ENCODE measurements around the gene CAMKMT.

The CAMKMT gene

GRCh38 chr2:44676379-44676778 is 314.6 kb downstream of the CAMKMT start:
- no peak overlapping the region for H3K9ac ChIP-seq (ENCODE audit: low read length)
- no peaks in the 10 kb centered on the region for H3K9me3 ChIP-seq (ENCODE audit: control insufficient read depth, insufficient read depth, low read depth, low read length)
- no peaks in the 10 kb centered on the region for H3K36me3 ChIP-seq (ENCODE audit: control insufficient read depth, insufficient read depth, low read length)
- H3K27ac ChIP-seq (ENCODE audit: low read depth, low read length) = no peak overlapping the region
- H3K27me3 ChIP-seq (ENCODE audit: control insufficient read depth, insufficient read depth, low read length) = peaks cover 14% of the 10 kb centered on the region; the same call in 1 of the 2 replicates
- no peak overlapping the region for H3K4me3 ChIP-seq (ENCODE audit: low read depth, low read length)
- peaks cover 58% of the 10 kb centered on the region for H3K4me1 ChIP-seq (ENCODE audit: control insufficient read depth, insufficient read depth, low read length)

- H3K9me3 ChIP-seq (ENCODE audit: control insufficient read depth, insufficient read depth, low read depth, low read length) = no peaks in the 10 kb centered on the region
- H3K36me3 ChIP-seq (ENCODE audit: control insufficient read depth, insufficient read depth, low read length) = no peaks in the 10 kb centered on the region
- H3K9ac ChIP-seq (ENCODE audit: low read length) = no peak overlapping the region
- H3K4me1 ChIP-seq (ENCODE audit: control insufficient read depth, insufficient read depth, low read length) = peaks cover 49% of the 10 kb centered on the region
- no peaks in the 10 kb centered on the region; the same call in 1 of the 2 replicates for H3K27me3 ChIP-seq (ENCODE audit: control insufficient read depth, insufficient read depth, low read length)
- H3K27ac ChIP-seq (ENCODE audit: low read depth, low read length) = no peak overlapping the region
- H3K4me3 ChIP-seq (ENCODE audit: low read depth, low read length) = no peak overlapping the region
Measured at GRCh38 chr2:44679584-44679983, 317.8 kb downstream of the CAMKMT start.

GRCh38 chr2:44679990-44680389 is 318.2 kb downstream of the CAMKMT start:
- H3K27ac ChIP-seq (ENCODE audit: low read depth, low read length) = no peak overlapping the region
- no peaks in the 10 kb centered on the region for H3K36me3 ChIP-seq (ENCODE audit: control insufficient read depth, insufficient read depth, low read length)
- no peak overlapping the region for H3K4me3 ChIP-seq (ENCODE audit: low read depth, low read length)
- H3K27me3 ChIP-seq (ENCODE audit: control insufficient read depth, insufficient read depth, low read length) = no peaks in the 10 kb centered on the region; the same call in 1 of the 2 replicates
- H3K4me1 ChIP-seq (ENCODE audit: control insufficient read depth, insufficient read depth, low read length) = peaks cover 45% of the 10 kb centered on the region
- H3K9me3 ChIP-seq (ENCODE audit: control insufficient read depth, insufficient read depth, low read depth, low read length) = no peaks in the 10 kb centered on the region
- H3K9ac ChIP-seq (ENCODE audit: low read length) = no peak overlapping the region

- H3K27me3 ChIP-seq (ENCODE audit: control insufficient read depth, insufficient read depth, low read length) = no peaks in the 10 kb centered on the region; the same call in 1 of the 2 replicates
- no peak overlapping the region for H3K27ac ChIP-seq (ENCODE audit: low read depth, low read length)
- H3K4me1 ChIP-seq (ENCODE audit: control insufficient read depth, insufficient read depth, low read length) = peaks cover 39% of the 10 kb centered on the region
- H3K9me3 ChIP-seq (ENCODE audit: control insufficient read depth, insufficient read depth, low read depth, low read length) = no peaks in the 10 kb centered on the region
- H3K9ac ChIP-seq (ENCODE audit: low read length) = no peak overlapping the region
- H3K4me3 ChIP-seq (ENCODE audit: low read depth, low read length) = peak overlapping the region; percentile 3; the same call in 1 of the 2 replicates
- no peaks in the 10 kb centered on the region for H3K36me3 ChIP-seq (ENCODE audit: control insufficient read depth, insufficient read depth, low read length)
Measured at GRCh38 chr2:44680424-44680971, 318.8 kb downstream of the CAMKMT start.

- no peaks in the 10 kb centered on the region for H3K9me3 ChIP-seq (ENCODE audit: control insufficient read depth, insufficient read depth, low read depth, low read length)
- H3K27me3 ChIP-seq (ENCODE audit: control insufficient read depth, insufficient read depth, low read length) = no peaks in the 10 kb centered on the region; the same call in 1 of the 2 replicates
- no peak overlapping the region for H3K27ac ChIP-seq (ENCODE audit: low read depth, low read length)
Measured at GRCh38 chr2:44680983-44681531, 319.3 kb downstream of the CAMKMT start.

GRCh38 chr2:44682459-44682858 is 320.7 kb downstream of the CAMKMT start:
- H3K27ac ChIP-seq (ENCODE audit: low read depth, low read length) = no peak overlapping the region

More at GRCh38 chr2:44680983-44681531, 319.3 kb downstream of the CAMKMT start:
- H3K4me3 ChIP-seq (ENCODE audit: low read depth, low read length) = peak overlapping the region; percentile 3; the same call in 1 of the 2 replicates
- no peak overlapping the region for H3K9ac ChIP-seq (ENCODE audit: low read length)
- H3K36me3 ChIP-seq (ENCODE audit: control insufficient read depth, insufficient read depth, low read length) = no peaks in the 10 kb centered on the region
- peaks cover 34% of the 10 kb centered on the region for H3K4me1 ChIP-seq (ENCODE audit: control insufficient read depth, insufficient read depth, low read length)

GRCh38 chr2:44684559-44684958 is 322.8 kb downstream of the CAMKMT start:
- Histone ChIP-seq H3K27ac (ENCODE audit: low read depth, low read length) (no peak overlapping the region), H3K9ac (ENCODE audit: low read length) (no peak overlapping the region), H3K36me3 (ENCODE audit: control insufficient read depth, insufficient read depth, low read length) (no peaks in the 10 kb centered on the region), H3K4me3 (ENCODE audit: low read depth, low read length) (no peak overlapping the region), H3K4me1 (ENCODE audit: control insufficient read depth, insufficient read depth, low read length) (peaks cover 26% of the 10 kb centered on the region), H3K27me3 (ENCODE audit: control insufficient read depth, insufficient read depth, low read length) (no peaks in the 10 kb centered on the region; the same call in 1 of the 2 replicates), H3K9me3 (ENCODE audit: control insufficient read depth, insufficient read depth, low read depth, low read length) (no peaks in the 10 kb centered on the region)

More at GRCh38 chr2:44682459-44682858, 320.7 kb downstream of the CAMKMT start:
- Histone ChIP-seq H3K4me1 (ENCODE audit: control insufficient read depth, insufficient read depth, low read length) (peaks cover 28% of the 10 kb centered on the region), H3K9ac (ENCODE audit: low read length) (no peak overlapping the region), H3K27me3 (ENCODE audit: control insufficient read depth, insufficient read depth, low read length) (no peaks in the 10 kb centered on the region; the same call in 1 of the 2 replicates), H3K4me3 (ENCODE audit: low read depth, low read length) (no peak overlapping the region), H3K36me3 (ENCODE audit: control insufficient read depth, insufficient read depth, low read length) (no peaks in the 10 kb centered on the region), H3K9me3 (ENCODE audit: control insufficient read depth, insufficient read depth, low read depth, low read length) (no peaks in the 10 kb centered on the region)

- H3K27me3 ChIP-seq (ENCODE audit: control insufficient read depth, insufficient read depth, low read length) = no peaks in the 10 kb centered on the region
- H3K9me3 ChIP-seq (ENCODE audit: control insufficient read depth, insufficient read depth, low read depth, low read length) = no peaks in the 10 kb centered on the region
- no peak overlapping the region for H3K4me3 ChIP-seq (ENCODE audit: low read depth, low read length)
- no peak overlapping the region for H3K9ac ChIP-seq (ENCODE audit: low read length)
- H3K27ac ChIP-seq (ENCODE audit: low read depth, low read length) = no peak overlapping the region
- H3K4me1 ChIP-seq (ENCODE audit: control insufficient read depth, insufficient read depth, low read length) = peaks cover 6% of the 10 kb centered on the region
- no peaks in the 10 kb centered on the region for H3K36me3 ChIP-seq (ENCODE audit: control insufficient read depth, insufficient read depth, low read length)
Measured at GRCh38 chr2:44686561-44686960, 324.8 kb downstream of the CAMKMT start.

GRCh38 chr2:44687686-44688455 is 326.1 kb downstream of the CAMKMT start:
- no peak overlapping the region for H3K27ac ChIP-seq (ENCODE audit: low read depth, low read length)
- no peaks in the 10 kb centered on the region for H3K27me3 ChIP-seq (ENCODE audit: control insufficient read depth, insufficient read depth, low read length)

GRCh38 chr2:44688456-44689124 is 326.8 kb downstream of the CAMKMT start:
- Histone ChIP-seq H3K4me3 (ENCODE audit: low read depth, low read length) (no peak overlapping the region), H3K9ac (ENCODE audit: low read length) (no peak overlapping the region), H3K36me3 (ENCODE audit: control insufficient read depth, insufficient read depth, low read length) (no peaks in the 10 kb centered on the region), H3K4me1 (ENCODE audit: control insufficient read depth, insufficient read depth, low read length) (no peaks in the 10 kb centered on the region; the same call in 1 of the 2 replicates), H3K9me3 (ENCODE audit: control insufficient read depth, insufficient read depth, low read depth, low read length) (no peaks in the 10 kb centered on the region), H3K27ac (ENCODE audit: low read depth, low read length) (no peak overlapping the region), H3K27me3 (ENCODE audit: control insufficient read depth, insufficient read depth, low read length) (no peaks in the 10 kb centered on the region)

More at GRCh38 chr2:44687686-44688455, 326.1 kb downstream of the CAMKMT start:
- Histone ChIP-seq H3K9ac (ENCODE audit: low read length) (no peak overlapping the region), H3K9me3 (ENCODE audit: control insufficient read depth, insufficient read depth, low read depth, low read length) (no peaks in the 10 kb centered on the region), H3K4me1 (ENCODE audit: control insufficient read depth, insufficient read depth, low read length) (no peaks in the 10 kb centered on the region; the same call in 1 of the 2 replicates), H3K4me3 (ENCODE audit: low read depth, low read length) (no peak overlapping the region), H3K36me3 (ENCODE audit: control insufficient read depth, insufficient read depth, low read length) (no peaks in the 10 kb centered on the region)
